Testis (tissue), 3 donors: ENCODE measurements around the gene FCRL3. TPM values are rescaled to one million over a fixed set of nuclear protein-coding genes. Genes with fewer than 3 reads are reported as not detected.

Experiments
- DNase-seq: peaks from one replicate; pipeline ENCODE4 v3.0.0-alpha.2; 2019
- H3K27ac ChIP-seq, 2 donors: fragments of 200-600 bp; sonication (generic); one replicate each; pipeline ENCODE4 v1.5.1; 2019
- H3K27me3 ChIP-seq: fragments of 200-600 bp; sonication (generic); one replicate; pipeline ENCODE4 v1.5.1; 2019
- H3K36me3 ChIP-seq: fragments of 200-600 bp; sonication (generic); one replicate; pipeline ENCODE4 v1.5.1; 2017; ENCODE audit warnings: low read depth; ENCODE audit errors: missing control alignments
- H3K4me1 ChIP-seq: fragments of 200-600 bp; sonication (generic); one replicate; pipeline ENCODE4 v1.5.1; 2019
- H3K4me3 ChIP-seq, 2 donors: fragments of 200-600 bp; sonication (generic); one replicate each; pipeline ENCODE4 v1.5.1; 2017 to 2019
- H3K9me3 ChIP-seq: fragments of 200-600 bp; sonication (generic); one replicate; pipeline ENCODE4 v1.5.1; 2017
- POLR2A ChIP-seq: fragments of 450-650 bp; IDR thresholded peaks from one replicate; pipeline ENCODE4 v1.6.1; 2017; ENCODE audit warnings: antibody characterized with exemption, mild to moderate bottlenecking, moderate library complexity
- WGBS, 2 donors: methylation state at CpG; one replicate each; pipeline ENCODE4 v1.1.5; 2018; 5-methylcytosine and 5-hydroxymethylcytosine counted together
- intact Hi-C: fragments of 100-400 bp; cut with DNase I; formaldehyde crosslinking; loops from one replicate; pipeline ENCODE4 v1.15.1; 2023; ENCODE audit warnings: low total_unique reads
- polyA plus RNA-seq: library from polyadenylated mRNA; stranded (reverse); fragments of 350-450 nt; fragmentation: Illumina TruSeq; extraction: RNeasy Lipid Tissue Mini Kit (QIAGEN cat#74804); gene quantifications from one replicate; pipeline ENCODE4 v1.2.3, GENCODE V29; 2014; ENCODE audit warnings: low read depth, low replicate concordance; ENCODE audit not compliant: insufficient read depth
- total RNA-seq, 2 donors: library from RNA; depleted of rRNA; stranded (reverse); fragments of >200 nt; gene quantifications; one replicate each; pipeline ENCODE4 v1.2.3, GENCODE V29; 2016
- TF ChIP-seq, protein P1 (sequence below), 3 experiments: fragments of 450-650 bp in 2 of 3; fragments of 200-600 bp in 1 of 3; sonication (generic) in 1 of 3; IDR thresholded peaks; one replicate each; pipeline ENCODE4 v1.5.1; 2016 to 2019; ENCODE audit warnings: antibody characterized with exemption in 3 of 3, mild to moderate bottlenecking in 2 of 3, moderate library complexity in 1 of 3

The FCRL3 gene
- total and polyA plus RNA-seq, 3 donors from 2014 or later: 0.19 to 0.86 (median 0.47) TPM

GRCh38 chr1:157732755-157733154, 32.2 kb upstream of the FCRL3 start:
- no peaks in the 10 kb centered on the region for H3K36me3 ChIP-seq
- H3K4me3 ChIP-seq: no peak overlapping the region
- H3K27ac ChIP-seq: no peak overlapping the region
- no peaks in the 10 kb centered on the region for H3K9me3 ChIP-seq
- WGBS, 2 donors: 84 to 89% methylated on average over 3 of the region's 3 CpGs
- TF ChIP-seq, protein P1, sequence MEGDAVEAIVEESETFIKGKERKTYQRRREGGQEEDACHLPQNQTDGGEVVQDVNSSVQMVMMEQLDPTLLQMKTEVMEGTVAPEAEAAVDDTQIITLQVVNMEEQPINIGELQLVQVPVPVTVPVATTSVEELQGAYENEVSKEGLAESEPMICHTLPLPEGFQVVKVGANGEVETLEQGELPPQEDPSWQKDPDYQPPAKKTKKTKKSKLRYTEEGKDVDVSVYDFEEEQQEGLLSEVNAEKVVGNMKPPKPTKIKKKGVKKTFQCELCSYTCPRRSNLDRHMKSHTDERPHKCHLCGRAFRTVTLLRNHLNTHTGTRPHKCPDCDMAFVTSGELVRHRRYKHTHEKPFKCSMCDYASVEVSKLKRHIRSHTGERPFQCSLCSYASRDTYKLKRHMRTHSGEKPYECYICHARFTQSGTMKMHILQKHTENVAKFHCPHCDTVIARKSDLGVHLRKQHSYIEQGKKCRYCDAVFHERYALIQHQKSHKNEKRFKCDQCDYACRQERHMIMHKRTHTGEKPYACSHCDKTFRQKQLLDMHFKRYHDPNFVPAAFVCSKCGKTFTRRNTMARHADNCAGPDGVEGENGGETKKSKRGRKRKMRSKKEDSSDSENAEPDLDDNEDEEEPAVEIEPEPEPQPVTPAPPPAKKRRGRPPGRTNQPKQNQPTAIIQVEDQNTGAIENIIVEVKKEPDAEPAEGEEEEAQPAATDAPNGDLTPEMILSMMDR (IDR thresholded peaks at IDR 0.05): no peak
- TF ChIP-seq POLR2A: no peak
- no peaks in the 10 kb centered on the region for H3K4me1 ChIP-seq
- DNase-seq: no peak
- no peaks in the 10 kb centered on the region for H3K27me3 ChIP-seq
- intact Hi-C loops: no loop called here

- no peaks in the 10 kb centered on the region for H3K9me3 ChIP-seq
- H3K27me3 ChIP-seq: no peaks in the 10 kb centered on the region
- TF ChIP-seq, protein P1 (IDR thresholded peaks at IDR 0.05): no peak
- TF ChIP-seq POLR2A: no peak
- H3K4me1 ChIP-seq: no peaks in the 10 kb centered on the region
- intact Hi-C loops: no loop called here
- WGBS, 2 donors: 72 to 82% methylated on average over 2 of the region's 2 CpGs
- H3K27ac ChIP-seq: no peak overlapping the region
- H3K36me3 ChIP-seq: no peaks in the 10 kb centered on the region
- DNase-seq: no peak
- H3K4me3 ChIP-seq: no peak overlapping the region
Measured at GRCh38 chr1:157725221-157725577, 24.6 kb upstream of the FCRL3 start.

DNA sequence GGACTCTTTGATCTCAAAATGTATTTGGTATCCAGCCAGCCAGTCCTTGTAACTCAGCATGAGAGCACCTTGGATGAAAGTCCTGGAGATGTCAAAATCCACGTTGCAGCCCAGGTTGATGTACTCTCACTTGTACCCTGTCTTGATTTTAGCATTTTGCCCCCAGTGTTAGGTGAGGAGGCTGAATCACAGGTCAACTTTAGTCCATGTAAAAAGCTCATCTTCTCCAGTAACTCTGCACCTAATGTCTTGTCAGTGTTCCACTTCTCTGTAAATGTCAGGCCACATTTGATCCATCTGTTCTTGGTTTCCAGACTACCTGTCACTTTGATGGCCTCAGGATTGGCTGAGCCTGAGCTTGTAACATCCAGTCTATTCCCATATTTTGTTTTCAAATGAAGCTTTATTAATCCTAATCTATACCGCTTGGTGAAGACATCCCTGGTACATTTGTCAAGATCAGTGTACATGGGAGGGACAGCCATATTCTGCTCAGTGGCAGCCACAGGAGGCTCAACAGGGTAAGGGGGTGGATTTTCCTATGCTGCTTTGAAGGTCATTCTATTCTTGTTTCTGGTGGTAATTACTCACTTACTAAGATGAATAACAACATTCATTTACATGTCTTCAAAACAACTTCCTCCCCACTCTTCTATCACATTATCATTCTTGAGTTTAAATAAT, 24.1 kb upstream of the FCRL3 start:
- H3K4me1 ChIP-seq: no peaks in the 10 kb centered on the region
- 90 to 97% methylated on average over 2 of the region's 2 CpGs for WGBS, 2 donors
- no peaks in the 10 kb centered on the region for H3K27me3 ChIP-seq
- H3K36me3 ChIP-seq: no peaks in the 10 kb centered on the region
- intact Hi-C loops: no loop called here
- no peak overlapping the region for H3K27ac ChIP-seq
- no peaks in the 10 kb centered on the region for H3K9me3 ChIP-seq
- no peak for DNase-seq
- TF ChIP-seq POLR2A: no peak
- H3K4me3 ChIP-seq: no peak overlapping the region

DNA sequence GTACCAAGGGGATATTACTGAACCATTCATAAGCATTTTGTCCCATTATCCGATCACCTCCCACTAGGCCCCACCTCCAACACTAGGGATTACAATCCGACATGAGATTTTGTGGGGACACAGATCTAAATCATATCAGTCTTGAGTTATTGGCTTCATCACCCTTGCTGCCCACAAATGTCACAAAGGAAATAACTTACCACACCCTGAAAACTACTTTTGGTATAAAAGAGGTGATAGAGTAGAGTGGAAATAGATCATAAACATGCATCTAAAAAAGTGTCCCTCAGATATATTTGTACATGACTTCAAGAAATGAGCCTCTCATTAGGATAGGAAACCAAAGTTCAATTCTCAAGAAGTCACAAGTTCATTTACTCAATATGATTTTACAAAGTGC, 22.6 kb upstream of the FCRL3 start:
- H3K4me3 ChIP-seq: no peak overlapping the region
- 88 to 93% methylated on average over 2 of the region's 2 CpGs for WGBS, 2 donors
- H3K27ac ChIP-seq: no peak overlapping the region
- TF ChIP-seq, protein P1 (IDR thresholded peaks at IDR 0.05): no peak
- TF ChIP-seq POLR2A: no peak
- intact Hi-C loops: no loop called here
- no peaks in the 10 kb centered on the region for H3K4me1 ChIP-seq
- no peaks in the 10 kb centered on the region for H3K9me3 ChIP-seq
- H3K27me3 ChIP-seq: no peaks in the 10 kb centered on the region
- DNase-seq: no peak
- no peaks in the 10 kb centered on the region for H3K36me3 ChIP-seq

DNA sequence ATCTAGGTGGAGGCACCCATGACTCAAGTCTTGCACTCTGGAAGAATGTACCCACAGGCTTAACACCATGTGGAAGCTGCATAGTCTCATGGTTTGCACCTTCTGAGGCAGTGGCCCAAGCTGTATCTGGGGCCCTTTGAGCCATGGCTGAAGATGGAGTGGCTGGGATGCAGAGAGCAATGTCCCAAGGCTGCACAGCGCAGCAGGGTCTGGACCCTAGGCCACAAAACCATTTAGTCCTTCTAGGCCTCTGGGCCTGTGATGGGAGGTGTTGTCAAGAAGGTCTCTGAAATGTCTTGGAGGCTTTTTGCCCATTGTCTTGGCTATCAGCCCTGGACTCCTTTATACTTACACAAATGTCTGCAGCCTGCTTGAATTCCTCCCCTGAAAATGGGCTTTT, 21.4 kb upstream of the FCRL3 start:
- Histone ChIP-seq H3K9me3 (no peaks in the 10 kb centered on the region), H3K27ac (no peak overlapping the region), H3K36me3 (no peaks in the 10 kb centered on the region), H3K4me3 (no peak overlapping the region), H3K4me1 (no peaks in the 10 kb centered on the region), H3K27me3 (no peaks in the 10 kb centered on the region)
- no peak for DNase-seq
- 78 to 92% methylated on average over 1 of the region's 1 CpG for WGBS, 2 donors
- intact Hi-C loops: no loop called here
- TF ChIP-seq, protein P1 (IDR thresholded peaks at IDR 0.05): no peak
- TF ChIP-seq POLR2A: no peak
